K562 (cell line): ENCODE measurements around the gene NR2F6. TPM values are rescaled to one million over a fixed set of nuclear protein-coding genes. Genes with fewer than 3 reads are reported as not detected.

Source experiments
- ATF7 ChIP-seq: fragments of 450-650 bp; IDR thresholded peaks from 2 replicates; pipeline ENCODE4 v1.7.1; 2014; ENCODE audit warnings: mild to moderate bottlenecking, moderate library complexity
- CXXC5 ChIP-seq: fragments of 250-450 bp; sonication (Bioruptor Pico); IDR thresholded peaks from 2 replicates; pipeline ENCODE4 v1.8.0; 2022; ENCODE audit warnings: inconsistent platforms, mild to moderate bottlenecking, moderate library complexity
- JUNB ChIP-seq: fragments of 450-650 bp; formaldehyde crosslinking; conservative IDR thresholded peaks from 2 replicates; pipeline ENCODE4 v1.4.0; 2020; ENCODE audit warnings: mild to moderate bottlenecking
- MBD2 ChIP-seq: sonication (generic); IDR thresholded peaks from 2 replicates; pipeline ENCODE4 v1.6.1; 2016; ENCODE audit warnings: low read depth, borderline replicate concordance
- MIER1 ChIP-seq: fragments of 450-650 bp; IDR thresholded peaks from 2 replicates; pipeline ENCODE4 v1.6.1; 2016; ENCODE audit warnings: antibody characterized with exemption, mild to moderate bottlenecking, low read depth
- NR2C1 ChIP-seq, 2 experiments: fragments of 450-650 bp; IDR thresholded peaks; 2 replicates each; pipeline ENCODE4 v1.6.1; 2017; ENCODE audit warnings: mild to moderate bottlenecking in 2 of 2, antibody characterized with exemption in 1 of 2, inconsistent platforms in 1 of 2, missing compliant biosample characterization in 1 of 2, missing genetic modification characterization in 1 of 2
- SMC3 ChIP-seq: conservative IDR thresholded peaks from 2 replicates; pipeline ENCODE4 v1.6.1; 2011; ENCODE audit warnings: low read depth, low read length, improper control_type of control experiment; ENCODE audit not compliant: insufficient read depth
- SRSF1 ChIP-seq: fragments of 200-400 bp; formaldehyde crosslinking; IDR thresholded peaks from 2 replicates; pipeline ENCODE4 v1.6.1; 2017; ENCODE audit warnings: mild to moderate bottlenecking, low read depth, low read length, moderate library complexity
- SRSF9 ChIP-seq: fragments of 200-400 bp; formaldehyde crosslinking; IDR thresholded peaks from 2 replicates; pipeline ENCODE4 v1.6.1; 2017; ENCODE audit warnings: low read depth, low read length, borderline replicate concordance
- TRIM28 ChIP-seq: fragments of 450-650 bp; IDR thresholded peaks from 2 replicates; pipeline ENCODE4 v1.6.1; 2017
- WHSC1 ChIP-seq: IDR thresholded peaks from one replicate; pipeline ENCODE4 v1.6.1; 2012; ENCODE audit warnings: low read length, control low read depth, inconsistent platforms
- YY1 ChIP-seq, 3 experiments: IDR thresholded peaks; 2 replicates each; pipeline ENCODE4 v1.6.1; 2011; ENCODE audit warnings: low read length in 2 of 3, mild to moderate bottlenecking in 2 of 3, moderate library complexity in 2 of 3, borderline replicate concordance in 1 of 3, control low read depth in 1 of 3, low read depth in 1 of 3; ENCODE audit not compliant: insufficient read depth in 3 of 3, insufficient replicate concordance in 2 of 3, control insufficient read depth in 1 of 3, insufficient read length in 1 of 3; ENCODE audit errors: extremely low read depth in 1 of 3
- ZBTB17 ChIP-seq: fragments of 450-650 bp; formaldehyde crosslinking; IDR thresholded peaks from 2 replicates; pipeline ENCODE4 v1.4.0; 2020; ENCODE audit warnings: mild to moderate bottlenecking
- ZSCAN32 ChIP-seq: fragments of 450-650 bp; formaldehyde crosslinking; IDR thresholded peaks from 2 replicates; pipeline ENCODE4 v1.4.0; 2020; ENCODE audit warnings: mild to moderate bottlenecking, moderate library complexity
- polyA plus RNA-seq, 8 experiments: library from polyadenylated mRNA; depleted of rRNA in 4 of 8; stranded (reverse) in 5 of 8; unstranded in 3 of 8; fragments of >200 nt; fragmentation: Nextera tagmentation in 2 of 8; fragmentation: Illumina TruSeq in 1 of 8; extraction: Ambion mirVana in 2 of 8; extraction: Trizol in 1 of 8; gene quantifications; 2 replicates each; pipeline versions ENCODE4 v1.2.1 to v1.2.3, GENCODE V29; 2011 to 2014; ENCODE audit warnings: inconsistent platforms in 1 of 8, missing spikeins in 1 of 8
- total RNA-seq, 7 experiments: library from RNA; depleted of rRNA in 6 of 7; stranded (reverse); fragments of >200 nt in 6 of 7; fragmentation: Illumina TruSeq in 2 of 7; extraction: Trizol in 2 of 7; gene quantifications; 2 replicates each; pipeline versions ENCODE4 v1.2.1 to v1.2.3, GENCODE V29; 2011 to 2021; ENCODE audit warnings: low replicate concordance in 1 of 7
- TF ChIP-seq, protein P1 (sequence below): IDR thresholded peaks from 2 replicates; pipeline ENCODE4 v1.6.1; 2016; ENCODE audit warnings: missing genetic modification characterization, missing compliant biosample characterization
- TF ChIP-seq, protein P2 (sequence below): fragments of 450-650 bp; formaldehyde crosslinking; IDR thresholded peaks from 2 replicates; pipeline ENCODE4 v1.4.0; 2020; ENCODE audit warnings: mild to moderate bottlenecking, moderate library complexity
- TF ChIP-seq, protein P3 (sequence below): IDR thresholded peaks from 2 replicates; pipeline ENCODE4 v1.6.1; 2011; ENCODE audit warnings: borderline replicate concordance, low read depth, mild to moderate bottlenecking, moderate library complexity, low read length; ENCODE audit not compliant: insufficient read depth, poor library complexity, severe bottlenecking
- TF ChIP-seq, protein P4 (sequence below): sonication (generic); formaldehyde crosslinking; IDR thresholded peaks from 2 replicates; pipeline ENCODE4 v1.8.0; 2022; ENCODE audit warnings: missing genetic modification reagents, mild to moderate bottlenecking, moderate library complexity, borderline replicate concordance
- TF ChIP-seq, protein P5 (sequence below), 2 experiments: fragments of 450-650 bp; conservative IDR thresholded peaks; 2 replicates each; pipeline ENCODE4 v1.6.1; 2017; ENCODE audit warnings: mild to moderate bottlenecking in 2 of 2, moderate library complexity in 2 of 2

NR2F6 gene
- total and polyA plus RNA-seq, 9 of the 15 experiments (the other 6 are each of a cell fraction or from before 2014, with no cell fraction given), result 0.76 to 97.5 (median 18.8) TPM

DNA sequence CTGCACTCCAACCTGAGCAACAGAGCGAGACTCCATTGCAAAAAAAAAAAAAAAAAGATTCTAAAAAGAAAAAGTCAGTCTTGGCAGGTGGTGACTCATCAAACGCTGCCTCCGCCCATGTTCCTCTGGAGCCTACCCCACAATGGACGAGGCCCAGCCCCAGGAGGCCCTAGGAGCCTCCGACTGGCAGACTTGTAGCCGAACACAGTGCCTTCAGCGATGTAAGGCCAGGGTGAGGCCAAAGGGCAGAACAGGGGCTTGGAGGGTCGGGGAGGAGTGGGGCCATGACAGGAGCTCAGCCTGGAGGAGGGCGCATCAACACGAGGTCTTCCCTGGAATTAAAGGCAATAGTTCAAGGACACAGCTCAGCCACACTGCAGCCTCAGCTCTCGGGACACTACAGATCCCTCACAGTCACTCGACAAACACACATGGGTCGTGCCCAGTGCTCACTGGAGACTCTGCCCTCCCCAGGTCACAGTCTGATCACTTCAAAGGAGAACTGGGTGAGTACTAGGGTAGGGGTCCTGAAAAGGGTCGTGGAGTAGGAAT, 25.4 kb downstream of the NR2F6 start (continued):
- TF ChIP-seq, protein P1, sequence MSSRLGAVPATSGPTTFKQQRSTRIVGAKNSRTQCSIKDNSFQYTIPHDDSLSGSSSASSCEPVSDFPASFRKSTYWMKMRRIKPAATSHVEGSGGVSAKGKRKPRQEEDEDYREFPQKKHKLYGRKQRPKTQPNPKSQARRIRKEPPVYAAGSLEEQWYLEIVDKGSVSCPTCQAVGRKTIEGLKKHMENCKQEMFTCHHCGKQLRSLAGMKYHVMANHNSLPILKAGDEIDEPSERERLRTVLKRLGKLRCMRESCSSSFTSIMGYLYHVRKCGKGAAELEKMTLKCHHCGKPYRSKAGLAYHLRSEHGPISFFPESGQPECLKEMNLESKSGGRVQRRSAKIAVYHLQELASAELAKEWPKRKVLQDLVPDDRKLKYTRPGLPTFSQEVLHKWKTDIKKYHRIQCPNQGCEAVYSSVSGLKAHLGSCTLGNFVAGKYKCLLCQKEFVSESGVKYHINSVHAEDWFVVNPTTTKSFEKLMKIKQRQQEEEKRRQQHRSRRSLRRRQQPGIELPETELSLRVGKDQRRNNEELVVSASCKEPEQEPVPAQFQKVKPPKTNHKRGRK (tag), result no peak
- TF ChIP-seq WHSC1 (no peak), JUNB (CRISPR knock-in tag) (no peak), YY1 (IDR thresholded peaks at IDR 0.05; ENCODE audit: borderline replicate concordance in 1 of 3, control insufficient read depth in 1 of 3, extremely low read depth in 1 of 3, insufficient read depth in 3 of 3, insufficient read length in 1 of 3, insufficient replicate concordance in 2 of 3, low read depth in 1 of 3, low read length in 2 of 3) (peak in 2 of 3 experiments; percentile 76 to 82), CXXC5 (CRISPR knock-in tag) (0 out of 2 replicates have a peak, but pooled peaks have one; percentile 21), ZBTB17 (CRISPR knock-in tag) (no peak), MBD2 (0 out of 2 replicates have a peak, but pooled peaks have one; percentile 17), SRSF9 (no peak), SRSF1 (no peak), MIER1 (no peak), TRIM28 (0 out of 2 replicates have a peak, but pooled peaks have one; percentile 55), SMC3 (no peak), NR2C1 (IDR thresholded peaks at IDR 0.05) (no peak), NR2C1 (tag; IDR thresholded peaks at IDR 0.05) (0 out of 2 replicates have a peak, but pooled peaks have one; percentile 22), ATF7 (peak; percentile 44; the same call in 1 of the 2 replicates), ZSCAN32 (no peak)
- TF ChIP-seq, protein P2, sequence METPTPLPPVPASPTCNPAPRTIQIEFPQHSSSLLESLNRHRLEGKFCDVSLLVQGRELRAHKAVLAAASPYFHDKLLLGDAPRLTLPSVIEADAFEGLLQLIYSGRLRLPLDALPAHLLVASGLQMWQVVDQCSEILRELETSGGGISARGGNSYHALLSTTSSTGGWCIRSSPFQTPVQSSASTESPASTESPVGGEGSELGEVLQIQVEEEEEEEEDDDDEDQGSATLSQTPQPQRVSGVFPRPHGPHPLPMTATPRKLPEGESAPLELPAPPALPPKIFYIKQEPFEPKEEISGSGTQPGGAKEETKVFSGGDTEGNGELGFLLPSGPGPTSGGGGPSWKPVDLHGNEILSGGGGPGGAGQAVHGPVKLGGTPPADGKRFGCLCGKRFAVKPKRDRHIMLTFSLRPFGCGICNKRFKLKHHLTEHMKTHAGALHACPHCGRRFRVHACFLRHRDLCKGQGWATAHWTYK (CRISPR knock-in tag), result no peak
- TF ChIP-seq, protein P3, sequence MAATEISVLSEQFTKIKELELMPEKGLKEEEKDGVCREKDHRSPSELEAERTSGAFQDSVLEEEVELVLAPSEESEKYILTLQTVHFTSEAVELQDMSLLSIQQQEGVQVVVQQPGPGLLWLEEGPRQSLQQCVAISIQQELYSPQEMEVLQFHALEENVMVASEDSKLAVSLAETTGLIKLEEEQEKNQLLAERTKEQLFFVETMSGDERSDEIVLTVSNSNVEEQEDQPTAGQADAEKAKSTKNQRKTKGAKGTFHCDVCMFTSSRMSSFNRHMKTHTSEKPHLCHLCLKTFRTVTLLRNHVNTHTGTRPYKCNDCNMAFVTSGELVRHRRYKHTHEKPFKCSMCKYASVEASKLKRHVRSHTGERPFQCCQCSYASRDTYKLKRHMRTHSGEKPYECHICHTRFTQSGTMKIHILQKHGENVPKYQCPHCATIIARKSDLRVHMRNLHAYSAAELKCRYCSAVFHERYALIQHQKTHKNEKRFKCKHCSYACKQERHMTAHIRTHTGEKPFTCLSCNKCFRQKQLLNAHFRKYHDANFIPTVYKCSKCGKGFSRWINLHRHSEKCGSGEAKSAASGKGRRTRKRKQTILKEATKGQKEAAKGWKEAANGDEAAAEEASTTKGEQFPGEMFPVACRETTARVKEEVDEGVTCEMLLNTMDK, result no peak
- TF ChIP-seq, protein P4, sequence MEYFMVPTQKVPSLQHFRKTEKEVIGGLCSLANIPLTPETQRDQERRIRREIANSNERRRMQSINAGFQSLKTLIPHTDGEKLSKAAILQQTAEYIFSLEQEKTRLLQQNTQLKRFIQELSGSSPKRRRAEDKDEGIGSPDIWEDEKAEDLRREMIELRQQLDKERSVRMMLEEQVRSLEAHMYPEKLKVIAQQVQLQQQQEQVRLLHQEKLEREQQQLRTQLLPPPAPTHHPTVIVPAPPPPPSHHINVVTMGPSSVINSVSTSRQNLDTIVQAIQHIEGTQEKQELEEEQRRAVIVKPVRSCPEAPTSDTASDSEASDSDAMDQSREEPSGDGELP (CRISPR knock-in tag), result peak; percentile 32; the same call in 1 of the 2 replicates
- TF ChIP-seq, protein P5, sequence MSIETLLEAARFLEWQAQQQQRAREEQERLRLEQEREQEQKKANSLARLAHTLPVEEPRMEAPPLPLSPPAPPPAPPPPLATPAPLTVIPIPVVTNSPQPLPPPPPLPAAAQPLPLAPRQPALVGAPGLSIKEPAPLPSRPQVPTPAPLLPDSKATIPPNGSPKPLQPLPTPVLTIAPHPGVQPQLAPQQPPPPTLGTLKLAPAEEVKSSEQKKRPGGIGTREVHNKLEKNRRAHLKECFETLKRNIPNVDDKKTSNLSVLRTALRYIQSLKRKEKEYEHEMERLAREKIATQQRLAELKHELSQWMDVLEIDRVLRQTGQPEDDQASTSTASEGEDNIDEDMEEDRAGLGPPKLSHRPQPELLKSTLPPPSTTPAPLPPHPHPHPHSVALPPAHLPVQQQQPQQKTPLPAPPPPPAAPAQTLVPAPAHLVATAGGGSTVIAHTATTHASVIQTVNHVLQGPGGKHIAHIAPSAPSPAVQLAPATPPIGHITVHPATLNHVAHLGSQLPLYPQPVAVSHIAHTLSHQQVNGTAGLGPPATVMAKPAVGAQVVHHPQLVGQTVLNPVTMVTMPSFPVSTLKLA (conservative IDR thresholded peaks at IDR 0.05), result peak in 1 of 2 experiments; percentile 37; a peak in 1 of 4 replicates
